Measurements from ENCODE around the gene MDH2.

GRCh38 chr7:76057813-76058145 lies 9.9 kb downstream of the MDH2 start:
- TF ChIP-seq CTCF (IDR thresholded peaks at IDR 0.05; ENCODE audit: low read depth, low read length) (no peak), EZH2phosphoT487 (IDR thresholded peaks at IDR 0.05; ENCODE audit: low read depth) (no peak)

Data from OCI-LY3 (cell line).